ENCODE measurements around the gene ASGR2. TPM values are rescaled to one million over a fixed set of nuclear protein-coding genes. Genes with fewer than 3 reads are reported as not detected.
"Not testable (repeated sequence)": the region's sequence is repeated elsewhere in the genome, so short reads cannot be mapped to it uniquely, and the experiment has no call there.

ASGR2 gene
- total RNA-seq, 1 donor from 2014 or later, result not detected

GRCh38 chr17:7098802-7099459 is 15.7 kb downstream of the ASGR2 start:
- Histone ChIP-seq H3K4me3 (ENCODE audit: low read depth, low read length) (no peak overlapping the region), H3K36me3 (ENCODE audit: control insufficient read depth, insufficient read depth, low read length) (no peaks in the 10 kb centered on the region), H3K27me3 (ENCODE audit: control insufficient read depth, insufficient read depth, low read length) (peaks cover 13% of the 10 kb centered on the region)
- no peak for TF ChIP-seq CTCF (IDR thresholded peaks at IDR 0.05; ENCODE audit: insufficient read depth, low read length, poor library complexity, severe bottlenecking)
- DNase-seq (ENCODE audit: low read depth), result no peak

- TF ChIP-seq CTCF (IDR thresholded peaks at IDR 0.05; ENCODE audit: insufficient read depth, low read length, poor library complexity, severe bottlenecking), result no peak
- Histone ChIP-seq H3K4me3 (ENCODE audit: low read depth, low read length) (no peak overlapping the region), H3K36me3 (ENCODE audit: control insufficient read depth, insufficient read depth, low read length) (no peaks in the 10 kb centered on the region), H3K27me3 (ENCODE audit: control insufficient read depth, insufficient read depth, low read length) (peaks cover 11% of the 10 kb centered on the region)
- no peak for DNase-seq (ENCODE audit: low read depth)
Measured at GRCh38 chr17:7097940-7098339, 16.7 kb downstream of the ASGR2 start.

DNA sequence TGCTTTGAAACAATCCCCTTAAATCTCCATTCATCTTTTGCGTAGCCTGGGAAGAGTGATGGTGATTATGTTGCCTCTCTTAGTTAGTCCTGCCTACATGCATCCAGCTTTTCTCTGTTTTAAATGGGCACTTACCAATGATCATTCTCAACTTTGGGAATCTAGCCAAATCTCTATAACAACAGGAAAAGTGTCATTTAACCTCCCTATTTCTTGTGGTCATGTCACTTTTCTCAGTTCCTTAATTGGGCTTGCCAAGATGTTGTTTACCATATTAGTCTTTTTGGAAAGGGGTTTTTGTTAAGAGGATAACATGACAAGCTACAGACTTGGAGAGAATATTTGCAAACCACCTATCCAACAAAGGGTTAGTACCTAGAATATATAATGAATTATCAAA is 19.0 kb downstream of the ASGR2 start:
- DNase-seq (ENCODE audit: low read depth), result no peak
- H3K27me3 ChIP-seq (ENCODE audit: control insufficient read depth, insufficient read depth, low read length), result no peaks in the 10 kb centered on the region
- TF ChIP-seq CTCF (IDR thresholded peaks at IDR 0.05; ENCODE audit: insufficient read depth, low read length, poor library complexity, severe bottlenecking), result no peak
- H3K4me3 ChIP-seq (ENCODE audit: low read depth, low read length), result no peak overlapping the region
- H3K36me3 ChIP-seq (ENCODE audit: control insufficient read depth, insufficient read depth, low read length), result no peaks in the 10 kb centered on the region

DNA sequence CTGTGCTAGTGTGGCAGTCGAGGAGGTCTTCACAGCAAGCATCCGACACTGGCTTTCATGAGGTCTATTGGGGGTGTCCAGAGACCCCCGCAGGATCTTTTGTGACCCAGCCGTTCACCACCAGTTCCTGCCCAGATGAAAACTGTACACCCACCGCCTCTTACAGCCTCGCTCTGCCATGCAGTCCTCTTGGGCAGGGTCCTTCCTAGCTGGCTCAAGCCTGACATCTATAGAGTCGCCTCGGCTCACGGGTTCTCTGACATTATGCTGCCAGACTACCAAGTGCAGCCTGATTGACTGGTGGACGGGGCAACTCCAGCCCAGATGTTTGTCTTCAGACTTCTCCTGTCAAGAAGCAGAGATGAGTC is 20.0 kb downstream of the ASGR2 start:
- DNase-seq (ENCODE audit: low read depth), result no peak
- Histone ChIP-seq H3K4me3 (ENCODE audit: low read depth, low read length) (no peak overlapping the region), H3K27me3 (ENCODE audit: control insufficient read depth, insufficient read depth, low read length) (no peaks in the 10 kb centered on the region), H3K36me3 (ENCODE audit: control insufficient read depth, insufficient read depth, low read length) (no peaks in the 10 kb centered on the region)
- TF ChIP-seq CTCF (IDR thresholded peaks at IDR 0.05; ENCODE audit: insufficient read depth, low read length, poor library complexity, severe bottlenecking), result no peak

- H3K4me3 ChIP-seq (ENCODE audit: low read depth, low read length); H3K36me3 ChIP-seq (ENCODE audit: control insufficient read depth, insufficient read depth, low read length); DNase-seq (ENCODE audit: low read depth); H3K27me3 ChIP-seq (ENCODE audit: control insufficient read depth, insufficient read depth, low read length): not testable (repeated sequence)
Measured at GRCh38 chr17:7091311-7092005, 23.2 kb downstream of the ASGR2 start.

- not testable (repeated sequence) for H3K27me3 ChIP-seq (ENCODE audit: control insufficient read depth, insufficient read depth, low read length); DNase-seq (ENCODE audit: low read depth); H3K36me3 ChIP-seq (ENCODE audit: control insufficient read depth, insufficient read depth, low read length)
Measured at GRCh38 chr17:7089570-7089969, 25.1 kb downstream of the ASGR2 start.

DNA sequence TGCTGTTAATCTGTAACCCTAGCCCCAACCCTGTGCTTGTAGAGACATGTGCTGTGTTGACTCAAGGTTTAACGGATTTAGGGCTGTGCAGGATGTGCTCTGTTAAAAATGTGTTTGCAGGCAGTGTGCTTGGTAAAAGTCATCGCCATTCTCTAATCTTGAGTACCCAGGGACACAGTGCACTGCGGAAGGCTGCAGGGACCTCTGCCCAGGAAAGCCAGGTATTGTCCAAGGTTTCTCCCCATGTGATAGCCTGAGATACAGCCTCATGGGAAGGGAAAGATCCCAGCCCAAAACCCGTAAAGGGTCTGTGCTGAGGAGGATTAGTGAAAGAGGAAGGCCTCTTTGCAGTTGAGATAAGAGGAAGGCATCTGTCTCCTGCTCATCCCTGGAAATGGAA is 26.2 kb downstream of the ASGR2 start:
- H3K4me3 ChIP-seq (ENCODE audit: low read depth, low read length); H3K27me3 ChIP-seq (ENCODE audit: control insufficient read depth, insufficient read depth, low read length); DNase-seq (ENCODE audit: low read depth); H3K36me3 ChIP-seq (ENCODE audit: control insufficient read depth, insufficient read depth, low read length): not testable (repeated sequence)

More at GRCh38 chr17:7089570-7089969, 25.1 kb downstream of the ASGR2 start:
- H3K4me3 ChIP-seq (ENCODE audit: low read depth, low read length), result not testable (repeated sequence)

All from kidney epithelial cell (primary cell).